ENCODE measurements around the gene HLCS.

The HLCS gene

GRCh38 chr21:36727866-36728265, 238.6 kb downstream of the HLCS start:
- CTCF ChIA-PET, result no interaction called here
- POLR2A ChIA-PET, result no interaction called here
- TF ChIP-seq CTCF (IDR thresholded peaks at IDR 0.05; ENCODE audit: control extremely low read depth, extremely low read depth, low read depth, missing control alignments), result no peak
- DNase-seq (ENCODE audit: extremely low spot score), result no peak

DNA sequence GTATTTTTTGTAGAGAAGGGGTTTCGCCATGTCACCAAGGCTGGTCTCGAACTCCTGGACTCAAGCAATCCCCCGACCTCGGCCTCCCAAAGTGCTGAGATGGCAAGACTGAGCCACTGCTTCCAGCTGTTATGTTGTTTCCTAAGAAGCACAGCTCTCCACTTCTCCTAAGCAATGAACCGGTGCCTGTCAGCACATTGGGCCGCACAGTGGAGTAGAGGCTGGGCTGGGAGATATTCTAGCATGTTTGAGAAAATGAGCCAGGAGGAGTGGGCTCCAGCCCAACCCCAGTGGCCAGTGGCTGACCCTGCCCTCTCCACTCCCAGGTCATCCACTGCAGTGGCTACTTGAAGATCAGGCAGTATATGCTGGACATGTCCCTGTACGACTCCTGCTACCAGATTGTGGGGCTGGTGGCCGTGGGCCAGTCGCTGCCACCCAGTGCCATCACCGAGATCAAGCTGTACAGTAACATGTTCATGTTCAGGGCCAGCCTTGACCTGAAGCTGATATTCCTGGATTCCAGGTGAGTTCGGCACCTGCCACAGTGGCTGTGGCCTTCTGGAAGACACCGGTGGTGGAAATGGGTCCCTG, 240.6 kb downstream of the HLCS start:
- TF ChIP-seq CTCF (IDR thresholded peaks at IDR 0.05; ENCODE audit: control extremely low read depth, extremely low read depth, low read depth, missing control alignments), result no peak
- CTCF ChIA-PET, result interaction anchor here (1.0 kb wide), 1 partner anchor 95 kb away, joined by 5 read pairs; no protein-coding TSS in a partner anchor
- no peak for DNase-seq (ENCODE audit: extremely low spot score)
- POLR2A ChIA-PET, result no interaction called here

DNA sequence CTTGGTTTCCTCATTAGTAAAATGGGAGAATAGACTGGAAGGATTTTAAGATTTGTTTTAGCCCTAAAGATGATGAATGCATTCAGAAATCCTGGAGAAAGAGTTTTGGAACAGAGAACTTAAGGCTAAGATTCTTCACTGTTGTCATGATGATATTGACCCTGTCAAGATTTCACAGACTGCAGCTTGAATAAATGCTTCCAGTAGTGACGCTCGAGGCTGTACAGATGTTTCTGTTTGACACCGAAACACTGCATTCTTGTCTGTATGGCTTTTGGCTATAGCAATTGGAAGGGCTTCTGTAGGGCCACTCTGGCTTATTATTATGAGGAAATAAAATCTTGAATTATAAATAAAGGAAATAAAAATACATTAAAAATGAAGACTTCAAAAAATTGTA, 241.8 kb downstream of the HLCS start:
- CTCF ChIA-PET, result no interaction called here
- POLR2A ChIA-PET, result no interaction called here
- DNase-seq (ENCODE audit: extremely low spot score), result no peak
- TF ChIP-seq CTCF (IDR thresholded peaks at IDR 0.05; ENCODE audit: control extremely low read depth, extremely low read depth, low read depth, missing control alignments), result no peak

GRCh38 chr21:36723371-36723881, 243.0 kb downstream of the HLCS start:
- no peak for TF ChIP-seq CTCF (IDR thresholded peaks at IDR 0.05; ENCODE audit: control extremely low read depth, extremely low read depth, low read depth, missing control alignments)
- DNase-seq (ENCODE audit: extremely low spot score), result no peak
- CTCF ChIA-PET, result interaction anchor here (0.7 kb wide), 1 partner anchor 23 kb away, joined by 3 read pairs; no protein-coding TSS in a partner anchor
- POLR2A ChIA-PET, result no interaction called here

DNA sequence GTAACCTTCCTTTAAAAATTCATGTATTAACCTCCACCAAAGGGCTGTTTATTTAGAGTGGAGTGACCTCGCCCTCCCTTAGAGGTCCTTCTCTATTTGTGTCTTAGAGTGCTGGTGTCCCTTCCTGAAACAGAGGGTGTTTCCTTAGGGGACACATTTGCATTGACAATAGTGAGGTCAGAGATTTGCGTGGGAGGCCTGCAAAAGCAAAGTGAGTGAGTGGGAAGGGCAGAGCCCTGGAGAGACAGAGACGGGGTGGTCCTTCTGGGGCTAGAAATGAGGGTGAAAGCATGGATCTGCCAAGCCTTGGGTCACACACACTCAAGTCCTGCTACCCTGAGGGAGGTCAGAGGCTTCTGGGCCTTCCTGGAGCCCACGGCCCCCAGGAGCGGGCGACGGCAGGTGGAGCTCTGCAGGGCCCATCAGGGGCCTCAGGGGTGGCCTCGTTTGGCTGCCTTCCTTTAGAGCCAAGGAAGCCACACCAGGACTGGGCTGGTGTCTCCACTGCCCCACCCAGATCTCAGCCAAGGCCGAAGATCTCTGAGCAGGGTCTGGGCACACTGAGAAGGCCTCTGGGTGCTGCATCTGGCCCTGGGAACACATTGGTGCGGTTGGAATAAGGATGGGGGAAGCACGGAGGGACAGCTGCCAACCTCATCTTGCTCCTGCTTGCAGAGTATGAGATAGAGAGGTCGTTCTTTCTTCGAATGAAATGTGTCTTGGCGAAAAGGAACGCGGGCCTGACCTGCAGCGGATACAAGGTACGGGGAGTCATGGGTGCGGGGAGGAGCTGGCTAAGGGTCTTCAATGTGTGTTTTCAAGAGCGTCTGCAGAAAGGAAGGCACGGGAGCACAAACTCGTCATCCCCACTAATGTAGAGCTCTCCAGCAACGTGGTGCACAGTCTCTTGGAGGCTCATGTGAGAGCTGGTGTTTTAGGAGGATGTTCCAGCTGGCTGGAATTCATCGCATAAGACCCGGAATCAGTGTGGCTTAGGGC, 243.8 kb downstream of the HLCS start:
- ChIA-PET POLR2A (no interaction called here), CTCF (interaction anchor here (0.7 to 1.0 kb wide), 2 partner anchors 8 to 288 kb away, joined by 3 read pairs; no protein-coding TSS in a partner anchor)
- TF ChIP-seq CTCF (IDR thresholded peaks at IDR 0.05; ENCODE audit: control extremely low read depth, extremely low read depth, low read depth, missing control alignments), result no peak
- DNase-seq (ENCODE audit: extremely low spot score), result no peak

DNA sequence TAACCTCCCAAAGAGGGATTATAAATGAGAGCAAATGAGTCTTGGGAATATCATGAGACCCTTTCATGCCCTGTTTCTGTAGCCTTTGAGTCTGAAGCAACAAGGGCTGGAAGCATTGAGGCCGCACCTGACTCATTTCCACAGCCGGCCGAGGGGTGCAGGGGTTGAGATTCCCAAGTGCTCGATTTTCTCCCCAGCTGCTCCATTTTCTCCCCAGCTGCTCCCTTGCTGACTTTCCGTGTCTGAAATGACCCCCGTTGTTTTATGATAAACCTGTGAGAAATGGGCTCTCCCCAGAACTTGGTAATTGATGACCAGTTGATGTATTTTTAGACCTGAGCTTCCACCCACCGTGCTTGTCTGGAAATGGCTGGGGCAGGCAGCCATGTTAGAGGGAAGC, 244.7 kb downstream of the HLCS start:
- POLR2A ChIA-PET, result no interaction called here
- CTCF ChIA-PET, result interaction anchor here (0.7 to 1.0 kb wide), 2 partner anchors 9 to 289 kb away, joined by 3 read pairs; no protein-coding TSS in a partner anchor
- TF ChIP-seq CTCF (IDR thresholded peaks at IDR 0.05; ENCODE audit: control extremely low read depth, extremely low read depth, low read depth, missing control alignments), result no peak
- DNase-seq (ENCODE audit: extremely low spot score), result no peak

Data from GM10248 (cell line).